NOMO-1 treated with DMSO at 0.1 percent for 48 hours (cell line): ENCODE data around the gene SYT15.

Experiments used
- DNase-seq: peaks from one replicate; lab custom pipeline; 2025; ENCODE audit not compliant: unreplicated experiment; lab: John Stamatoyannopoulos, UW

The SYT15 gene

DNA sequence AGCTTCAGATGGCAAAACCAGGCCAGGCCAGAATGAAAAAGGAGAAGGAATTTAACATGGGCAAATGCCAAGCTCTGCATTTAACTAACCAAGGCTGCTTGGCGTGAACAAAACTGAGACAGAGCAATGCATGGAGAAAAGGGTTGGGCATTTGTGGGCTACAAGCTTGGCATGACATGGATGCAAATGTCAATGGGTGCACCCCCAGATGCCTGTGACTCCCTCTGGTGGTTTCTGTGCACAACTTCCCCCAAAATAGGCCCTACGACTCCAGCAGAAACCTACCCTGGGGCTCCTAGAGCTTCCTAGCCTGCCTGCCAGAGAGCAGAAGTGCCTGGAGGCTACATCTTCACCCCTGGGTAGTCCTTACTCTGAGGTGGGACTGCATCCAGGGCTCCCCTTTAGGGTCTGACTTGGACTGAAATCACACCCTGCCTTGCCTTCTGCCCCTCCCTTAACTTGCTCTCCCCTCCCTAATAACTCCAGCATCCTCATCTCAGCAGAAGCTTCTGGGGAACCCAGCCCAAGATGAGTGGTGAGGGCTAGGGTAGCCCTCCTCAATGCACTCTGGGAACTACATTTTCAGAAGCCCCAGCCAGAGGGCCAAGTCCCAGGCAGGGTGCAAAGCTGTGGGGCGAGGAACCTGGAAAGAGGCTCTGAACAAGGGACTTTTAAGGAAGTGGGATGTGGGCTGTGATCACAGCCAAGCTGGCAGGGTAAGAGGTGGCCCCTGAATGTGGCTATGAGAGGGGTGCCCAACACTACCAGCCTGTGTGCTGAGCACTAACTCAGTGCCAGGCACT lies 33.7 kb upstream of the SYT15 start:
- peak; percentile 18 for DNase-seq

- no peak for DNase-seq
These were observed 32.9 kb upstream of the SYT15 start for GRCh38 chr10:46545861-46546590.

GRCh38 chr10:46546591-46547540 lies 32.1 kb upstream of the SYT15 start:
- no peak for DNase-seq

GRCh38 chr10:46547541-46548497 lies 31.1 kb upstream of the SYT15 start:
- no peak for DNase-seq

DNA sequence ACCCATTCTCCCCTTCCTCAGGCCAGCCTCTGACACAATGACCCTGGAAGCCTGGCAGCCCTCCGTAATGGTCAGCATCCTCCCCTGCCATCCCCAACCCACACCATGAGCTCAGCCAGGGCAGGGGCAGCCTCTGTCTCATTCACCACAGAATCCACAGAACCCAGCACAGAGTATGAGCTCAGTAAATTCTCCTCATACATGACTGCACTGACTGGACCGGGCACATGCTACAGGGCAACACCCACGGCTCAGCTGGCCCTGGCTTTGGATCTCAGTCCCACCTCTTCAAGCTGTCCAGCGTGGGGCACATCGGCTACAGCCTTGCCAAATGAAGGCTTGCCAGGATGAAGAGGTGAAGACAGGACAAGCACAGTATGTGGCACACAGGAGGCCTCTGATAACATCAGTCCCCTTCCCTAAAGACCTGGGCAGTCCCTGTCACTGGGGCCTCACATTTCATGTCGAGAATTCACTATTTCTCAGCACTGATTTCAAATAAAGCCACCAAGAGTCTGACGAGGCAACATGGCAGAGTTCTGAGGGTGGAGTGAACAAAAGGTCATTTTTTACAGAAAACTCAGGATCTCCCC lies 30.3 kb upstream of the SYT15 start:
- DNase-seq = no peak

- DNase-seq = no peak
These were observed 29.5 kb upstream of the SYT15 start for GRCh38 chr10:46549171-46550075.

DNA sequence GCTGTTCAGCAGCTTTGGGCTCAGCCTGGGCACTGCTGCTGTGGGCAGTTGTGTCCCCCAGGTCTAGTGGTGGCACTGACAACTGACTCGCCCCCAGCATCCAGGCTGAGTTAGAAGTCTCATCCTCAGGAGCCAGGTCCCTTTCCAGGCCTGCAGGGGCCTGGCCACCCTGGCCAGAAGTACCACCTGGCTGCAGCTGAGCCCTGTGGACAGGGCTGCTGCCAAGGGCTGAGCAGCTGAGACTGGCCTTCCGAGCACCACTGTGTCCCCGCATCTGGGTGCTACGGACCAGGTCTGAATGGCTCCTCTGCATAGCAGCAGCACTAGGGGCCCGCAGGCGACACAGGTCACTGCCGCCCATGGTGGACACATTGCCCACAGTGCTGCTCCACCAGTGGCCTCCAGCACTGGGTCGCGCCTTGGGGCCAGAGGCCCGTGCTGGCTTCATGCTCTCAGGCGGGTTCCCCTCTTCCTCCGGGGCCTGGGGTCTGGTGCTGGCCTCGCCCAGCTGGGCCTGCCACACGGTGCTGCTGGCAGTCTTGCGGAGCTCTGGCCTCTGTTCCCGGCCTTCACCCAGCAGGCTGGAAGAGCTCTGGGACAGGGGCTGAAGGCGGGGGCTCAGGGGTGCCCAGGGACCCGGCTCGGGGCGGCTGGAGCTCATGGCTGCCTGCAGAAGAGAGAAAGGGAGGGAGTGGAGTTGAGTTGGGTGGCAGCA lies 28.7 kb upstream of the SYT15 start:
- no peak for DNase-seq

DNA sequence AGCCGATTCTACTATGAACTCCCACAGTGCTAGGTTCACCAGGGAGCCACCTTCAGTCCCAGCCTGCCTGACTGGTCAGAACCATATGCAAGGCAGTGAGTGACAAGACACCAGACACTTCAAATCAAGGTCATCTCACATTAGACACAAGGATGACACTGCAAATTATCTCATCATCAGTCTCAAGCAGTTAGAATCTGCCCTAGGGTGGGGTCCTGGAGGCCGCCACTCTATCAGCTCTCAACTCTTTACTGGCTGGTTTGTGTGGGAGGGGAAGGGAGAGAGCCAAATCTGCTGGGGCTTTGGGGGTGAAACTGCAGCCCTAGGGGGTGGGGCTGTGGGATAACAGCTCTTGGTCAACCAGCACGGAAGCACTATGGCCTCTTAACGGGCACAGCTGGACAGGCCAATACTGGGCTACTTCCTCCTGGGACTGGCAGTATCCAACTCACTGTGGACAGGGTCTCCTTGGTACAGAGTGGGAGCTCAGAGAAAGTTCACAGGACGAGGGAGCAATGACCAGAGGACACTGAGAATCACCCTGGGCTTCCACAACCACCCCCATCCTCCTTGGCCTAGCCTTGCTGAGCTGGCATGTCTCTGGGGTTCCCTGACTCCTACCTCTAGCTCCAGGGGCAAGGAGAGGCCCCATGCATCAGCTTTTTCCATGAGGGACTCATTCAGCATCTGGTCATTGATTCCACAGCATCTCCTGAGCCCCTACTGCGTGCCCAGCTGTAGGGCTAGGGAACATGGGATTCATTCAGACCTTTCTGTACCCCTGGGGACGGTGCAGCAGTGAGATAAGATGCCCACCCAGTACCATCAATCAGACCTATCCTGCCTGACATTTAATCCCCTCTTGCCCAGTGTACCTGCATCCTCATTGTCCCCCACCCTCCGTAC lies 27.9 kb upstream of the SYT15 start:
- DNase-seq = no peak

- no peak for DNase-seq
These were observed 27.0 kb upstream of the SYT15 start for GRCh38 chr10:46551701-46552525.

DNA sequence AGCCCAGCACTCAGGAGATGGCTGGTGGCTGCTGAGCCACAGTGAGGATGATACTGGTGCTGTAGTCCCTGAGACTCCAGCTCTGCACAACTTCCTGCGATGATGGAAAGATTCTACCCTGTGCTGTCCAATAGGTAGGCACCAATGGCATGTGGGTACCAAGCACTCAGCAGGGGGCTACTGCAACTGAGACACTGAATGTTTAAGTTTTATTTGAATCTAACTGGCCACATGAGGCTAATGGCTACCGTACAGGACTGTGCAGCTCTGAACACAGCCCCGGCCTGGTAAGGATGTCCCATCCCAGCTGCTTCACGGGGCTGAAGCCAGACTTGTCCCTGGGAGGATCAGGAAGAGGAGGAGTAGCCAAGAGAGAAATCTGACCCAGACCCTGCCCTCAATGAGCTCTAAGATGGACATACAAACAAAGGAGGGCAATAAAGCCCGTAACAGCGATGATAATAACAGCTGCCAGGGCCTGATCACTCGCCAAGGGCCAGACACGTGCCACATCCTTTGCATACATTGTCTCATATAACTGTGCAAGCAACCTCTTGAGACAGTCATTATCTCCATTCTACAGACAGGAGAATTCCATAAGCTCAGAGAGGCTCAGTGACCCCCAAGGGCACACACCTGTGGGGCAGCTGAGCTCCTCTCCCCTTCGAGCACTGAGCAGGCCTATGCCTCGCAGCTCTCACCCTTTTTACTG lies 26.2 kb upstream of the SYT15 start:
- DNase-seq = no peak

GRCh38 chr10:46553238-46554049 lies 25.5 kb upstream of the SYT15 start:
- no peak for DNase-seq

DNA sequence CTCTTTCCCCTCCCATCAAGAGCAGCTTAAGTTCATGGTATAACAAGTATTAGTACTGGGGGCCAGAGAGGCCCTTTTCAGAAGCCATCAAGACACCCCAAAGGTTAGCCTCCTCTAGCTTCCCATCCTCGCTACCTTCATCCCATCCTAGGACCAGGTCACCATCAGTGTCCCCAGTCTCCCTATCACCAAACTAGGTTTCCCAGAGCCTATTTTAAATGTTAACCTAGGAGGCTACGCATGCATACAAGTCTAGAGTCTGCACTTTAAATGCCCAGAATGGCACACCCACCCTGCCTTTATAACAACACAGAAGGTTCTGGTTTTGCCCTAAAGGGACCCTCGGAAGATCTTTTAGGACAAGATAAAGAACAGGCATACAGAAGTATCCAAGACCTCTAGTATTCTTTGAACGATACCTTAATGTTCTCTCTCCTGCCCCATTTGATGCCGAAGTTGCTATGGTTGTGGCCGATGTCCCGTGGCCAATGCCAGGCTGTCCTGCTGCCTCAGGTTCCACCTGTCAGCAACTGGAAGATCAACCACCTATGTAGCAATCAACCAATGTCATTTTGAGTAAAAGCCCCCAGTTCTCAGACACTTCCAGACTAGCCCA lies 24.7 kb upstream of the SYT15 start:
- no peak for DNase-seq

DNA sequence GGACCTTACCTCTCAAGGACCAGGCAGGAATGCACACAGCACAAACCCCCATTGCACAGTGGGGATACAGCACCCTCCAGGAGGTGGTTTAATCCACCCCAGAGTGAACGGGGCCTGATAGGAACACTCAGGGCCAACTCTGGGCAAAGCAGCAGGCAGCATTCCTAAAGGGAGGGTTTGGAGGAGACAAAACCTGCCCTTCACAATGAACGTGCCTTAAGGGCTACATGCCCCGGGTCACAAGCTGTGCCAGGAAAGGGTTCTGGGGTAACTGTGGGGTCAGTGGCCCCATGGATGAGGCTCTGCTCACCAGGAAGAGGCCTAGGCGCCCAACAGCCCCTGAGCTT lies 23.6 kb upstream of the SYT15 start:
- DNase-seq = no peak

- DNase-seq = no peak
These were observed 23.0 kb upstream of the SYT15 start for GRCh38 chr10:46555713-46556514.
